Uterus (tissue), 2 donors: ENCODE data around the gene VWCE.

Experiments
- POLR2A ChIP-seq, 2 donors: fragments of 450-650 bp; IDR thresholded peaks; one replicate each; pipeline ENCODE4 v1.6.1; 2016; ENCODE audit warnings: antibody characterized with exemption in 2 of 2, mild to moderate bottlenecking in 1 of 2, moderate library complexity in 1 of 2
- TF ChIP-seq, protein P1 (sequence below), 4 experiments: fragments of 200-600 bp in 2 of 4; fragments of 450-650 bp in 2 of 4; sonication (generic) in 2 of 4; IDR thresholded peaks; one replicate each; pipeline ENCODE4 v1.5.1; 2016 to 2019; ENCODE audit warnings: antibody characterized with exemption in 4 of 4, mild to moderate bottlenecking in 2 of 4, moderate library complexity in 1 of 4

DNA sequence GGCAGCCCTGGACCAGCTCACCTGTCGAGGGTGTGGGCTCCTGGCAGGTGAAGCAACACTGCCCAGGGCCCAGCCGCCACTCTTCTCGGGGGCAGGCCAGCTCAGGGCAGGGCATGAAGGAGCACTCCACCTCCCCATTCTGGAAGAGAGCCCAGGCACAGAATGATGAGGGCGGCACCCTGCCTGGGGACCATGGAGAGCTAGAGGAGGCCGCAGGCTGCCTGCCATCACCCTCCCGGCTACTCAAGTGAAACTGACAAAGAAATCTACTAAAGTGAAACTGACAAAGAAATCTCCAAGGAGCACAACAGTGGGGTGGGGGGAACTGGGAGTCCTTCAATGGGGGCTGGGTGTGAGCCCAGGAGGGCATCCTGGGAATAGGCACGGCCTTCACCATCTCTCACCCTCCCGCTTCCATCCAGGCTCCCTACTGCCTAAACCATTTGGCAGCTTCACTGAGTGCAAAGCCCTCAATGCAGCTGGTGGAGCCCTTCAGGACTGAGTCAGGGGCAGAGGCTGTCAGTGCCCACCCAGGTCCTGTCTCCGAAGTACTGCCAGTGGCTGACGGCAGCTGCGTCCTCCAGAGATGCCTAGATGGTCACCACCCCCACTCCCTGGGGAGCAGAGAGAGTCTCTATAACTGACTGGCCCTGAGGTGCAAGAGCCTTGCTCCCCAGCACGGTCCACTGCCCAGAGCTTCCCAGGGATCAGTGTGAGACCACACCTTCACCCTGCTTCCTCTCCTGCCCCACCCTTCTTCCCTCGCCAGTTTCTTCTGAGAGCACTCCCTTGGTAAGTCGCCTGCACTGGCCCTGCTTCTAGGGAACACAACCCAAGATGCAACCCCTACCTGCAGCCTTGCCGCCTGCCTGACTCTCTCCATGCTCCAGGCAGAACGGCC, 21.7 kb downstream of the VWCE start:
- TF ChIP-seq, protein P1, sequence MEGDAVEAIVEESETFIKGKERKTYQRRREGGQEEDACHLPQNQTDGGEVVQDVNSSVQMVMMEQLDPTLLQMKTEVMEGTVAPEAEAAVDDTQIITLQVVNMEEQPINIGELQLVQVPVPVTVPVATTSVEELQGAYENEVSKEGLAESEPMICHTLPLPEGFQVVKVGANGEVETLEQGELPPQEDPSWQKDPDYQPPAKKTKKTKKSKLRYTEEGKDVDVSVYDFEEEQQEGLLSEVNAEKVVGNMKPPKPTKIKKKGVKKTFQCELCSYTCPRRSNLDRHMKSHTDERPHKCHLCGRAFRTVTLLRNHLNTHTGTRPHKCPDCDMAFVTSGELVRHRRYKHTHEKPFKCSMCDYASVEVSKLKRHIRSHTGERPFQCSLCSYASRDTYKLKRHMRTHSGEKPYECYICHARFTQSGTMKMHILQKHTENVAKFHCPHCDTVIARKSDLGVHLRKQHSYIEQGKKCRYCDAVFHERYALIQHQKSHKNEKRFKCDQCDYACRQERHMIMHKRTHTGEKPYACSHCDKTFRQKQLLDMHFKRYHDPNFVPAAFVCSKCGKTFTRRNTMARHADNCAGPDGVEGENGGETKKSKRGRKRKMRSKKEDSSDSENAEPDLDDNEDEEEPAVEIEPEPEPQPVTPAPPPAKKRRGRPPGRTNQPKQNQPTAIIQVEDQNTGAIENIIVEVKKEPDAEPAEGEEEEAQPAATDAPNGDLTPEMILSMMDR (IDR thresholded peaks at IDR 0.05) = no peak
- TF ChIP-seq POLR2A (IDR thresholded peaks at IDR 0.05) = no peak
